ENCODE data around the gene SLC25A18. TPM values are rescaled to one million over a fixed set of nuclear protein-coding genes. Genes with fewer than 3 reads are reported as not detected.

The SLC25A18 gene
- total RNA-seq, 1 experiment from 2014 or later: 3.9 TPM

GRCh38 chr22:17633998-17634323 is 70.7 kb downstream of the SLC25A18 start:
- TF ChIP-seq TCF7L2 (IDR thresholded peaks at IDR 0.05; ENCODE audit: low read depth, low read length) (no peak), CTCF (IDR thresholded peaks at IDR 0.05) (no peak), REST (IDR thresholded peaks at IDR 0.05; ENCODE audit: insufficient read depth in 1 of 2, low read depth in 2 of 2, low read length in 1 of 2) (no peak), SIN3A (IDR thresholded peaks at IDR 0.05; ENCODE audit: borderline replicate concordance, insufficient read depth, low read depth, low read length) (no peak), POLR2AphosphoS5 (IDR thresholded peaks at IDR 0.05; ENCODE audit: low read depth, low read length) (no peak)
- H3K36me3 ChIP-seq (ENCODE audit: control insufficient read depth, insufficient read depth, low read length): peaks cover 2% of the 10 kb centered on the region; the same call in 1 of the 2 replicates
- H3K9me3 ChIP-seq (ENCODE audit: control insufficient read depth, insufficient read depth, low read depth, low read length): no peaks in the 10 kb centered on the region
- CTCF ChIA-PET: interaction anchor here (0.5 kb wide), 1 partner anchor 65 kb away, joined by 7 read pairs; no protein-coding TSS in a partner anchor
- ATAC-seq (no peak), DNase-seq (ENCODE audit: low read depth, low spot score) (no peak)
- H3K27me3 ChIP-seq (ENCODE audit: control insufficient read depth, insufficient read depth, low read length): no peaks in the 10 kb centered on the region
- BruUV-seq (replicated peaks): no TSS peak
- H3K27ac ChIP-seq (ENCODE audit: low read length): peak overlapping the region; percentile 87
- POLR2A ChIA-PET: no interaction called here
- intact Hi-C loops (cut with micrococcal nuclease; ENCODE audit: unreplicated experiment) (no loop called here), in situ Hi-C loops (cut with HindIII; ENCODE audit: low pct_unique_long_range_greater_than_20kb, low sequenced_read_pairs) (no loop called here)
- no peak overlapping the region for H3K4me3 ChIP-seq (ENCODE audit: low read depth in 2 of 2, low read length in 2 of 2)
- H3K4me1 ChIP-seq (ENCODE audit: control insufficient read depth, insufficient read depth, low read length): peaks cover 29% of the 10 kb centered on the region

GRCh38 chr22:17634696-17635095 is 71.4 kb downstream of the SLC25A18 start:
- intact Hi-C loops (cut with micrococcal nuclease; ENCODE audit: unreplicated experiment): no loop called here

More at GRCh38 chr22:17634696-17635095, 71.4 kb downstream of the SLC25A18 start:
- DNase-seq (ENCODE audit: low read depth, low spot score): no peak
- H3K9me3 ChIP-seq (ENCODE audit: control insufficient read depth, insufficient read depth, low read depth, low read length): no peaks in the 10 kb centered on the region
- H3K4me3 ChIP-seq (ENCODE audit: low read depth in 2 of 2, low read length in 2 of 2): no peak overlapping the region
- ChIA-PET POLR2A (no interaction called here), CTCF (no interaction called here)
- TF ChIP-seq POLR2AphosphoS5 (IDR thresholded peaks at IDR 0.05; ENCODE audit: low read depth, low read length) (no peak), SIN3A (IDR thresholded peaks at IDR 0.05; ENCODE audit: borderline replicate concordance, insufficient read depth, low read depth, low read length) (no peak), CTCF (IDR thresholded peaks at IDR 0.05) (no peak), REST (IDR thresholded peaks at IDR 0.05; ENCODE audit: insufficient read depth in 1 of 2, low read depth in 2 of 2, low read length in 1 of 2) (no peak), TCF7L2 (IDR thresholded peaks at IDR 0.05; ENCODE audit: low read depth, low read length) (no peak)
- peaks cover 5% of the 10 kb centered on the region; the same call in 1 of the 2 replicates for H3K36me3 ChIP-seq (ENCODE audit: control insufficient read depth, insufficient read depth, low read length)
- no peaks in the 10 kb centered on the region for H3K27me3 ChIP-seq (ENCODE audit: control insufficient read depth, insufficient read depth, low read length)
- ATAC-seq: no peak
- in situ Hi-C loops (cut with HindIII; ENCODE audit: low pct_unique_long_range_greater_than_20kb, low sequenced_read_pairs): no loop called here
- H3K4me1 ChIP-seq (ENCODE audit: control insufficient read depth, insufficient read depth, low read length): peaks cover 25% of the 10 kb centered on the region
- BruUV-seq (replicated peaks): no TSS peak
- H3K27ac ChIP-seq (ENCODE audit: low read length): no peak overlapping the region; the same call in 1 of the 2 replicates

Data from Panc1 (cell line).